C1 segment of cervical spinal cord (tissue), 14 donors: ENCODE results near the gene CYP17A1.
"Not testable (repeated sequence)": the region's sequence is repeated elsewhere in the genome, so short reads cannot be mapped to it uniquely, and the experiment has no call there.

Experiments
- DNase-seq, 14 donors: peaks; one replicate each; lab custom pipeline; 2025; lab: John Stamatoyannopoulos, UW

CYP17A1 gene

GRCh38 chr10:102837230-102837721 is at the start of gene CYP17A1:
CYP17A1 (minus strand) TSS chr10:102837413; CDS start chr10:102837361, 52 bp downstream.
- DNase-seq: no peak

DNA sequence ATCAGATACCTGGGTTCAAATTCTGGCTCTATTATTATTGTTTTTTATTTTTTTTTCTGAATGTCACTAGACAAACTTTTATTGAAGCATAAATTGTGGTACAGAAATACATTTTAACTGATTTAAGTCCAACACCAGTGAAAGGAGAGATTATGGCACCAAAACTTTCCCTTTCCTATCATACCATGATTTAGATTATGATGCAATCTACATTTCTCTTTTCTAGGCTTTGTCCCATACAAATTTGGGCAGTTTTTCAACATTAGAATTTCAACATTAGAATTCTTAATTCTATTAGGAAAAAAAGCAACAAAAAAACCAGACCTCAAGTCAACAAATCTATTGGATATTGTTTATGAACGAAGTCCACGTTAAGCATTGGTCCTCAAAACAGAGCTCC is 43.0 kb upstream of the CYP17A1 start:
- DNase-seq: no peak

DNA sequence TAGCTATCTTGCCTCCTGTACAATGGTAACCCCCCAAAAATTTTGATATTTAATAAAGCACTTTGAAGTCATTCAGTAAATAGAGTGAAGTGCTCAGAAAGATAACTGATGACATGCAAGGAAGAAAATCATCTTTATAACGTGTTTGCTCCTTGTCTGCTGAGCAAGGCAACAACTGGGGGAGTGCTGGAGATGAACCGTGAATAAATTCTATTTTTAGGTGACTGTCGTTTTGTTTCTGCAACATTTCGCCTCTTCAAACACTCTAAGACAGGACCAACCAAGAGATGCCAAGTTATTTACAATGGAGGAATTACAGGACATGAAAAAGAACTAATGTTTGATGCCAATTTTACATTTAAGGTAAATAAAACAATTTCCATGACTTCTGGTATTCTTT is 41.4 kb upstream of the CYP17A1 start:
- no peak for DNase-seq

- DNase-seq: no peak
These were observed 39.5 kb upstream of the CYP17A1 start for GRCh38 chr10:102876747-102877153.

GRCh38 chr10:102872163-102872562 is 35.0 kb upstream of the CYP17A1 start:
- DNase-seq: no peak

GRCh38 chr10:102870221-102870620 is 33.0 kb upstream of the CYP17A1 start:
- DNase-seq: no peak

GRCh38 chr10:102869258-102870198 is 32.3 kb upstream of the CYP17A1 start, which contains the start of gene AS3MT:
AS3MT (plus strand) TSS chr10:102869470; CDS start chr10:102869593, 123 bp downstream.
- peak in 6 of 14 donors; percentile 2 to 32 (median 14) for DNase-seq

DNA sequence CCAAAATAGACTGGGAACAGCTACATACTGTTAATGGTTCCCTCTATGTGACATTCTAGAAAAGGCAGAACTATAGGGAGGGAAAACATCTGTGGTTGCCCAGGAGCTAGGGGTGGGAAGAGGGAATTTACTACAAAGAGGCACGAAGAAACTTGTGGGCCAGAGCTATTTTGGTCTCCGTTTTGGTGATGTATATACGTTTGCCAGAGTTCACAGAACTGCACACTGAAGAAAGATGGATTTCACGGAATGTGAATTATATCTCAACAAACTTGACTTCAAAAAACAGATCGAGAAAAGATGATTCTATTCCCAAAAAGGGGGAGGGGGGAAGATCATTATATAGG is 31.7 kb upstream of the CYP17A1 start:
- DNase-seq: no peak

DNA sequence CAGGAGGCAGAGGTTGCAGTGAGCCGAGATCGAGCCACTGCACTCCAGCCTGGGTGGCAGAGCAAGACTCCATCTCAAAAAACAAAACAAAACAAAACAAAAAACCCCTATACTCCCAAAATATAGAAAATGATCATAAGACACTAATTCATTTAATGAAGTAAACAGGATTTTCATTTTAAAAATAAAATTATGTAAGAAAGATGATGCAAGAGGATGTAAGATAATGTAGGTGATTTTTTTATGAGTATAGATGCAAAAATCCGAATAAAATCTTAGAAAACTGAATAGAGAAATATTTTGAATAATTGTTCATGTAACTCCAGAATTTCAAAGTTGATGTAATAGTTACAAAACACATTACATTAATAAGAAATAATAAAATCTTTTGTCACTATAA is 28.4 kb upstream of the CYP17A1 start:
- DNase-seq: no peak

DNA sequence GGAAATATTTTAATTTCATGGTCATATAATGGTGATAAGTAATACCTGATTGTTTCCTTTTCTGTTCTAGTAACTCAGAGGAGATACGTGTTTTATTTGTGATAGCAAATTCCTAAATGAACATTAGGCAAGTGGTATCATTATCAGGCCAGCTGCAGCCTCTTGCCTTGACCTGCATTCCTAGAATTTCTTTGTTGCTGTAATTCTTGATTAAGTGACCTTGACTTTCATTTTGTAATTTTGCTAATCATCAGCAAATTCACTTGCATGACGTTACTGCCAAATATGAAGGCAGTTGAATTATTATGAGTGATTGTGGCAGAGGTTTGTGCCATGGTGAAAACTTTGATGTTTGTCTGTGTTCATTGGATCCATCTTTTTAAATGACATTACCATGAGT is 26.4 kb upstream of the CYP17A1 start:
- no peak for DNase-seq

GRCh38 chr10:102859911-102860310 is 22.7 kb upstream of the CYP17A1 start:
- no peak for DNase-seq

- DNase-seq: no peak
These were observed 19.7 kb upstream of the CYP17A1 start for GRCh38 chr10:102856758-102857424.

DNA sequence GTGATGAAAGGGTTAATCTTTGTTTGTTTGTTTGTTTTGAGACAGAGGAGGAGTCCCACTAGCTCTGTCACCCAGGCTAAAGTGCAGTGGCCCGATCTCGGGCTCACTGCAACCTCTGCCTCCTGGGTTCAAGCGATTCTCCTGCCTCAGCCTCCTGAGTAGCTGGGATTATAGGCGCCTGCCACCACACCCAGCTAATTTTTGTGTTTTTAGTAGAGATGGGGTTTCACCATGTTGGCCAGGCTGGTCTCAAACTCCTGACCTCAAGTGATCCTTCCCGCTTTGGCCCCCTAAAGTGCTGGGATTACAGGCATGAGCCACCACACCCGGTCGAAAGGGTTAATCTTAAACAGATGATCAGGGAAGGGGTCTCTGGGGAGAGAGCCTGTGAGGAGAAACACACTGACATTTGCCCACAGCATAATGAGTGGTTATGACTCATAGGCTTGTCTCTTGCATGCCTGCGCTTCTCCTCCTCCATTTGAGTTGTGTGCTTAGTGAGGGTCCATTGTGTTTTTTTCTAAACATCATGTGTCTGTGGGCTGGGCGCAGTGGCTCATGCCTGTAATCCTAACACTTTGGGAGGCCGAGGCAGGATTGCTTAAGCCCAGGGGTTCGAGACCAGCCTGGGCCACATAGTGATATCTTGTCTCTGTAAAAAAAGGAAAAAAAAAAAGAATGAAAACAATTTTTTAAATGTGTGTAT is 18.7 kb upstream of the CYP17A1 start:
- peak in 2 of 14 donors; percentile 10 to 24 for DNase-seq

GRCh38 chr10:102853237-102853636 is 16.0 kb upstream of the CYP17A1 start:
- DNase-seq: not testable (repeated sequence)

DNA sequence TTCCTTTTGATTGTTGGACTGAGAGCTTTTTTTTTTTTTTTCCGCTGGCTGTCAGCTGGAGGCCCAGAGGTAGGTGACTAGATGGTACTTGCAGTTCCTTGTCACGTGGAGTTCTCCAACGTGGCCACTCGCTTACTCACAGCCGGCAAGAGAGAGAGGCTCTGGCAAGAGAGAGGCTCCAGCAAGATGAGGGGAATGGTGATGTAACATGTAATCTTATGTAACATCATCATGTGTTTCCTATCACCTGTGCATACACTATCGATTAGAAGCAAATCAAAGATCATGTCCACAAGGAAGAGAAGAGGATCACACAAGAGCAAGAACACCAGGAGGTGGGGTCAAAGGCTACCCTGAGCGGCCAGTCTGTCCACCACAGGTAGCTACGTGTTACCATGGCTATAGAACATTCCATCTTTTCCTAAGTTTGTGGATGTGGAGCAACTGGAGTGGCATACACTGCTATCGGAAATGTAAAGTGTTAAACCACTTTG is 12.9 kb upstream of the CYP17A1 start:
- no peak for DNase-seq

- DNase-seq: no peak
These were observed 8.2 kb upstream of the CYP17A1 start for GRCh38 chr10:102845352-102845902.

DNA sequence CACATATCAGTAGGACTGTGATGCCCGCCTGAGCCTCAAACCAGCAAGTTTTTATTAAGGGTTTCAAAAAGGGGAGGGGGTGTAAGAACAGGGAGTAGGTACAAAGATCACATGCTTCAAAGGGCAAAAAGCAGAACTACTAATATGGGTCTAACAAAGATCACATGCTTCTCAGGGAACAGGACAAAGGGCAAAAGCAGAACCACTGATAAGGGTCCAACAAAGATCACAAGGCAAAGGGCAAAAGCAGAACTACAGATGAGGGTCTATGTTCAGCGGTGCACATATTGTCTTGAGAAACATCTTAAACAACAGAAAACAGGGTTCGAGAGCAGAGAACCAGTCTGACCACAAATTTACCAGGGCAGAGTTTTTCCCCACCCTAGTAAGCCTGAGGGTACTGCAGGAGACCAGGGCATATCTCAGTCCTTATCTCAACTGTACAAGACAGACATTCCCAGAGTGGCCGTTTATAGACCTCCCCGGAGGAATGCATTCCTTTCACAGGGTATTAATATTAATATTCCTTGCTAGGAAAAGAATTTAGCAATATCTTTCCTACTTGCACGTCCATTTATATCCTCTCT is 7.1 kb upstream of the CYP17A1 start:
- DNase-seq: not testable (repeated sequence)

DNA sequence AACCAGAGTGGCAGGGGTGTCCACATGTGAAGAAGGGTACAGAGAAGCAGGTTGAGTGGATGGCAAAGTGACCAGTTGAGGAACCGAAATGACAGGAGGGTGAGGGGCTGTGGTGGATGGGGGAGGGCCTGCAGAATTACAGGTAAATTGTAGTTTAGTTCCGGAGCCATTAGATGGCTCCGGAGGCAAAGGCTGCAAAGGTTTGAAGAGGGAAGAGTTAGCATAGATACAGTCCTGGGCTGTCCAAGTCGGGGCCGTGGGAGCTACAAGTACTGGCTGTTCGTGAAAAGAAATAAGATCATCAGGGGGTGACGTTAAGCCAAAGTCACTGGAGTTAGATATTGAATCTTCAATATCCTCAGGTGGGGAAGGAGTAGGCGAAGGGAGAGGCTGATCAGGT is 5.9 kb upstream of the CYP17A1 start:
- not testable (repeated sequence) for DNase-seq

DNA sequence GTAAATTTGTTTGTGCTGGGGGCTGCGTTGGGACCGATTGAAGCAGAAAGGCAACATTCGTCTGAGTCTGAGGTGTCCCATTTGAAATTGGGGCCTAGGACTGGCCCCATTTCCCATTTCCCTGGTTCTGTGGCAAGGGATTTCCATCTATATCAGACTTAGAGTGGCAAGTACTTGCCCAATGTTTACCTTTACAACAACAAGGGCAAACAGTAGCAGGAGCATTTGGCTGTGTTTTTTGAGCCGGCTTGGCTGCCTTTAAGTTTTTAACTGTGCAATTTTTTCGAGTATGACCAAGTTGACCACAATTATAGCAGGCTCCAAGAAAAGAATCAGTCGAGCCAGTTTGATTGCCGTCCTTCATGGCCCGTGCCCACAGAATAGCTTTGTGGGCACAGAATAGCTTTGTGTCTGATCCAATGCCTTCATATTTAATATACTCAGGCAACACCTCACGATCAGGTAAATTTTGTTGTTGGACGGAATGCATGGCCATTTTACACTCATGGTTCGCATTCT is 4.7 kb upstream of the CYP17A1 start:
- DNase-seq: no peak

- not testable (repeated sequence) for DNase-seq
These were observed 1.2 kb upstream of the CYP17A1 start for GRCh38 chr10:102838276-102838927.
